Thyroid gland (tissue), 4 donors: ENCODE results near the gene BATF.

Source experiments
- POLR2A ChIP-seq, 2 donors: fragments of 450-650 bp; IDR thresholded peaks; one replicate each; pipeline ENCODE4 v1.6.1; 2017; ENCODE audit warnings: antibody characterized with exemption in 2 of 2, mild to moderate bottlenecking in 2 of 2, moderate library complexity in 1 of 2
- TF ChIP-seq, protein P1 (sequence below), 6 experiments: fragments of 200-600 bp in 3 of 6; fragments of 450-650 bp in 3 of 6; sonication (generic) in 3 of 6; IDR thresholded peaks; one replicate each; pipeline ENCODE4 v1.5.1; 2016 to 2019; ENCODE audit warnings: antibody characterized with exemption in 6 of 6, mild to moderate bottlenecking in 2 of 6, inconsistent platforms in 1 of 6, moderate library complexity in 1 of 6

DNA sequence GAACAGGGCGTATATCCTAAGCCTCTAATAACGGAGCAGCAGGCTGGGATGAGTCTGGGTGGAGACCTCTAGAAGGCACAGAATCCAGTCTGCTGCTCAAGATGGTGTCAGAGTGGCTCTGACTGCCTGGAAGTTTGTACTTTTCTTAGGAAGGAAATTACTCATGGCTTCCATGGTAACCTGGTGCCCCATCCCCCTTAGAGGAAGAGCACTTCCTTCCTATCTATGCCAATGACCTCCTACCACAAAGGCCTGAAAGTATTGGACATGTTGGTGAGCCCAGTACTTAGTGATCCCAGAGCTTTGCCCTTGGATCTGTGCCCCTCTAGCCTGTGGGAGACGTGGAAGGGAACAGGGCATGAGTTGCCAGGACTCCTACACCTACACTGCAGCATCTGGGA is 1.5 kb downstream of the BATF start:
- TF ChIP-seq, protein P1, sequence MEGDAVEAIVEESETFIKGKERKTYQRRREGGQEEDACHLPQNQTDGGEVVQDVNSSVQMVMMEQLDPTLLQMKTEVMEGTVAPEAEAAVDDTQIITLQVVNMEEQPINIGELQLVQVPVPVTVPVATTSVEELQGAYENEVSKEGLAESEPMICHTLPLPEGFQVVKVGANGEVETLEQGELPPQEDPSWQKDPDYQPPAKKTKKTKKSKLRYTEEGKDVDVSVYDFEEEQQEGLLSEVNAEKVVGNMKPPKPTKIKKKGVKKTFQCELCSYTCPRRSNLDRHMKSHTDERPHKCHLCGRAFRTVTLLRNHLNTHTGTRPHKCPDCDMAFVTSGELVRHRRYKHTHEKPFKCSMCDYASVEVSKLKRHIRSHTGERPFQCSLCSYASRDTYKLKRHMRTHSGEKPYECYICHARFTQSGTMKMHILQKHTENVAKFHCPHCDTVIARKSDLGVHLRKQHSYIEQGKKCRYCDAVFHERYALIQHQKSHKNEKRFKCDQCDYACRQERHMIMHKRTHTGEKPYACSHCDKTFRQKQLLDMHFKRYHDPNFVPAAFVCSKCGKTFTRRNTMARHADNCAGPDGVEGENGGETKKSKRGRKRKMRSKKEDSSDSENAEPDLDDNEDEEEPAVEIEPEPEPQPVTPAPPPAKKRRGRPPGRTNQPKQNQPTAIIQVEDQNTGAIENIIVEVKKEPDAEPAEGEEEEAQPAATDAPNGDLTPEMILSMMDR (IDR thresholded peaks at IDR 0.05), result no peak
- no peak for TF ChIP-seq POLR2A (IDR thresholded peaks at IDR 0.05)
